IMR-90 (cell line): ENCODE data around the gene IP6K1. TPM values are rescaled to one million over a fixed set of nuclear protein-coding genes. Genes with fewer than 3 reads are reported as not detected.
A peak's percentile ranks its signal among the peaks of the same experiment; 100 is the strongest.

Experiments used
- ATAC-seq: fragments of 200-7000 bp; cut with Tn5 transposase; 2 replicates; pipeline ENCODE4 v1.9.1; 2020; ENCODE audit warnings: low read depth, mild to moderate bottlenecking, moderate library complexity
- BruUV-seq: library from RNA; stranded (reverse); fragments of 400-500 nt; replicated peaks from 2 replicates; lab custom pipeline; 2021; lab: Mats Ljungman, UMichigan
- CTCF ChIA-PET: fragments of 300-600 bp; formaldehyde crosslinking; extraction: SDS; loops from one replicate; lab custom pipeline; 2021; ENCODE audit warnings: antibody characterized with exemption; lab: Yijun Ruan, JAX
- POLR2A ChIA-PET: fragments of 300-600 bp; sonication (Branson Sonifier 250); formaldehyde crosslinking; loops from one replicate; lab custom pipeline; 2022; ENCODE audit warnings: antibody characterized with exemption; ENCODE audit not compliant: unreplicated experiment; lab: Charles Lee
- DNase-seq: peaks from one replicate; pipeline ENCODE4 v3.0.0; 2013
- H2AFZ ChIP-seq: replicated peaks from 2 replicates; pipeline ENCODE3; 2013; ENCODE audit warnings: low read length, mild to moderate bottlenecking; ENCODE audit not compliant: poor library complexity
- H2AK5ac ChIP-seq: 2 replicates; pipeline ENCODE4 v1.6.1; 2013; ENCODE audit warnings: low read depth, low read length, inconsistent platforms
- H2AK9ac ChIP-seq: replicated peaks from 2 replicates; pipeline ENCODE3; 2013; ENCODE audit warnings: mild to moderate bottlenecking, low read depth, low read length, moderate library complexity; ENCODE audit not compliant: poor library complexity
- H2BK120ac ChIP-seq: 2 replicates; pipeline ENCODE4 v1.6.1; 2013; ENCODE audit warnings: low read depth, low read length, inconsistent platforms
- H2BK15ac ChIP-seq: 3 replicates; pipeline ENCODE4 v1.6.1; 2013; ENCODE audit warnings: low read depth, low read length, inconsistent platforms
- H2BK20ac ChIP-seq: 2 replicates; pipeline ENCODE4 v1.6.1; 2013; ENCODE audit warnings: low read depth, mild to moderate bottlenecking, inconsistent platforms, low read length, moderate library complexity
- H2BK5ac ChIP-seq: 2 replicates; pipeline ENCODE4 v1.6.1; 2013; ENCODE audit warnings: mild to moderate bottlenecking, low read depth, low read length, inconsistent platforms; ENCODE audit not compliant: poor library complexity, severe bottlenecking
- H3K14ac ChIP-seq: replicated peaks from 2 replicates; pipeline ENCODE4 v1.6.1; 2013; ENCODE audit warnings: low read depth, low read length, inconsistent platforms
- H3K18ac ChIP-seq: 2 replicates; pipeline ENCODE4 v1.6.1; 2013; ENCODE audit warnings: low read depth, low read length, control low read depth
- H3K23ac ChIP-seq: 2 replicates; pipeline ENCODE4 v1.6.1; 2013; ENCODE audit warnings: low read depth, low read length, inconsistent platforms
- H3K27ac ChIP-seq: 2 replicates; pipeline ENCODE4 v1.5.1; 2013; ENCODE audit warnings: mild to moderate bottlenecking, control low read depth, low read length; ENCODE audit not compliant: insufficient read depth
- H3K27me3 ChIP-seq: 2 replicates; pipeline ENCODE4 v1.6.1; 2013; ENCODE audit warnings: low read length; ENCODE audit not compliant: control insufficient read depth, insufficient read depth
- H3K36me3 ChIP-seq: 2 replicates; pipeline ENCODE4 v1.6.1; 2013; ENCODE audit warnings: low read length, mixed read lengths; ENCODE audit not compliant: control insufficient read depth, insufficient read depth
- H3K4ac ChIP-seq: 2 replicates; pipeline ENCODE4 v1.6.1; 2013; ENCODE audit warnings: low read depth, low read length, inconsistent platforms
- H3K4me1 ChIP-seq: 2 replicates; pipeline ENCODE4 v1.6.1; 2013; ENCODE audit warnings: low read length, mixed read lengths; ENCODE audit not compliant: control insufficient read depth, insufficient read depth
- H3K4me2 ChIP-seq: 2 replicates; pipeline ENCODE4 v1.6.1; 2013; ENCODE audit warnings: low read depth, mild to moderate bottlenecking, control low read depth, low read length, moderate library complexity
- H3K4me3 ChIP-seq: 2 replicates; pipeline ENCODE4 v1.5.1; 2013; ENCODE audit warnings: low read depth, mild to moderate bottlenecking, control low read depth, low read length, moderate library complexity; ENCODE audit not compliant: insufficient read depth
- H3K56ac ChIP-seq: 2 replicates; pipeline ENCODE4 v1.6.1; 2013; ENCODE audit warnings: low read length, inconsistent platforms; ENCODE audit not compliant: insufficient read depth; ENCODE audit errors: extremely low read depth
- H3K79me1 ChIP-seq, 2 experiments: 2 replicates each; pipeline ENCODE4 v1.6.1; 2013; ENCODE audit warnings: low read length in 2 of 2, inconsistent platforms in 1 of 2, low read depth in 1 of 2
- H3K9ac ChIP-seq: 2 replicates; pipeline ENCODE4 v1.6.1; 2013; ENCODE audit warnings: low read depth, low read length, control low read depth
- H3K9me1 ChIP-seq: 2 replicates; pipeline ENCODE4 v1.6.1; 2013; ENCODE audit warnings: low read length, inconsistent platforms; ENCODE audit not compliant: insufficient read depth
- H3K9me3 ChIP-seq: 2 replicates; pipeline ENCODE4 v1.6.1; 2013; ENCODE audit warnings: low read length; ENCODE audit not compliant: control insufficient read depth, insufficient read depth
- H4K20me1 ChIP-seq: 2 replicates; pipeline ENCODE4 v1.6.1; 2013; ENCODE audit warnings: low read length, inconsistent platforms; ENCODE audit not compliant: insufficient read depth
- H4K5ac ChIP-seq: 2 replicates; pipeline ENCODE4 v1.6.1; 2013; ENCODE audit warnings: mild to moderate bottlenecking, low read depth, low read length, control low read depth
- H4K8ac ChIP-seq, 2 experiments: 2 replicates each; pipeline ENCODE4 v1.6.1; 2013; ENCODE audit warnings: low read depth in 2 of 2, low read length in 2 of 2, control low read depth in 1 of 2, inconsistent platforms in 1 of 2
- H4K91ac ChIP-seq: 2 replicates; pipeline ENCODE4 v1.6.1; 2013; ENCODE audit warnings: low read depth, low read length, inconsistent platforms; ENCODE audit not compliant: insufficient read depth
- MAZ ChIP-seq: IDR thresholded peaks from 2 replicates; pipeline ENCODE4 v1.6.1; 2012; ENCODE audit warnings: low read depth, mild to moderate bottlenecking, low read length, improper control_type of control experiment, moderate library complexity, borderline replicate concordance
- MXI1 ChIP-seq: IDR thresholded peaks from 2 replicates; pipeline ENCODE4 v1.6.1; 2012; ENCODE audit warnings: low read depth, mild to moderate bottlenecking, low read length, moderate library complexity, borderline replicate concordance
- POLR2A ChIP-seq: IDR thresholded peaks from 2 replicates; pipeline ENCODE4 v1.6.1; 2012; ENCODE audit warnings: mild to moderate bottlenecking, low read depth, low read length
- WGBS, 2 experiments: methylation state at CpG; one replicate each; pipeline versions ENCODE4 v1.1.5 to v1.1.7; 2013; ENCODE audit warnings: missing lambda C conversion rate in 2 of 2; ENCODE audit not compliant: insufficient read length in 1 of 2; ENCODE audit errors: extremely low coverage in 2 of 2; 5-methylcytosine and 5-hydroxymethylcytosine counted together
- dilution Hi-C: fragments of 300-500 bp; cut with HindIII; formaldehyde crosslinking; loops from one replicate; pipeline ENCODE4 v1.14.3; 2018; ENCODE audit warnings: low sequenced_read_pairs; ENCODE audit not compliant: unreplicated experiment
- in situ Hi-C: fragments of 300-500 bp; cut with MboI; formaldehyde crosslinking; loops from 3 replicates; pipeline ENCODE4 v1.14.3; 2019; ENCODE audit warnings: low sequenced_read_pairs, inconsistent platforms, mixed read lengths
- intact Hi-C: fragments of 100-400 bp; cut with micrococcal nuclease; formaldehyde crosslinking; loops from 2 replicates; pipeline ENCODE4 v1.10.0; 2022
- polyA plus RNA-seq, 3 experiments: library from polyadenylated mRNA; depleted of rRNA; stranded (reverse); fragments of >200 nt; gene quantifications; 2 replicates each; pipeline ENCODE4 v1.2.3, GENCODE V29; 2012; ENCODE audit warnings: low replicate concordance in 1 of 3
- total RNA-seq: library from RNA; depleted of rRNA; stranded (reverse); fragments of >200 nt; gene quantifications from 2 replicates; pipeline ENCODE4 v1.2.3, GENCODE V29; 2012

IP6K1 gene
- total and polyA plus RNA-seq, 2 of the 4 experiments (the other 2 are of a cell fraction): 28.3 to 28.7 TPM

DNA sequence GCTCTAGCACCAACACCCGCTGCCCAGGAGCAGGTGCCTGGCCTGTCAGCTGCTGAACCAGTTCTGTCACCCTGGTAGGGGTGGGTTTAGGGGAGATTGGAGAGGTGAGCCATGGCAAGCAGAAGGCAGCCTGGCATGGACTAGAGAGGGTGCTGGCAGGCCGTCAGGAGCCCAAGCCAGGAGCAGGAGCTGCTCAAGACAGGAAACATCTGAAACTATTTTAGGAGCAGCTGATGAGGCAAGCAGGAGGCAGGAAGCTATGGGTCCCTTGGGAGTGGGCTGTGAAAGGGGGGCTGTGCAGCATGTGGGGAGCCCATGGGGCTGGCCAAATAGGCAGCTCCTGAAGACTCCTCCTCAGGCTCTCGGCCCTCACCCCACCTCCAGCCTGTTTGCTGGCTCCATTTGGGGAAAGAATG is 19.0 kb upstream of the IP6K1 start:
- in situ Hi-C loops (no loop called here), dilution Hi-C loops (no loop called here), intact Hi-C loops (no loop called here)
- peaks cover 32% of the 10 kb centered on the region for H3K4me1 ChIP-seq
- no peak overlapping the region for H2BK5ac ChIP-seq
- H3K4me3 ChIP-seq: no peak overlapping the region
- H3K23ac ChIP-seq: no peak overlapping the region
- DNase-seq (peak; percentile 56), ATAC-seq (0 out of 2 replicates have a peak, but pooled peaks have one; percentile 0)
- no peak overlapping the region for H3K14ac ChIP-seq
- no peaks in the 10 kb centered on the region for H3K27me3 ChIP-seq
- H4K5ac ChIP-seq: 0 out of 2 replicates have a peak overlapping the region, but pooled peaks have one; percentile 9
- no peak overlapping the region; the same call in 1 of the 2 replicates for H4K91ac ChIP-seq
- no TSS peak for BruUV-seq
- CTCF ChIA-PET: interaction anchor here (4.6 kb wide), 1 partner anchor 35 kb away, joined by 33 read pairs; no protein-coding TSS in a partner anchor
- H3K18ac ChIP-seq: no peak overlapping the region; the same call in 1 of the 2 replicates
- no peak overlapping the region; the same call in 1 of the 2 replicates for H3K4me2 ChIP-seq
- no peaks in the 10 kb centered on the region for H4K20me1 ChIP-seq
- POLR2A ChIA-PET: interaction anchor here (0.8 kb wide), 1 partner anchor 33 kb away, joined by 3 read pairs; no protein-coding TSS in a partner anchor
- no peaks in the 10 kb centered on the region for H3K9me3 ChIP-seq
- H3K9me1 ChIP-seq: peaks cover 7% of the 10 kb centered on the region; the same call in 1 of the 2 replicates
- H3K4ac ChIP-seq: peak overlapping the region; percentile 48; the same call in 1 of the 2 replicates
- peaks cover 0 to 9% of the 10 kb centered on the region in 2 experiments; a peak in 1 of 4 replicates for H3K79me1 ChIP-seq
- no peak overlapping the region for H2BK120ac ChIP-seq
- no peak overlapping the region for H3K9ac ChIP-seq
- H4K8ac ChIP-seq: no peak overlapping the region
- peaks cover 15% of the 10 kb centered on the region for H3K36me3 ChIP-seq
- peak overlapping the region; percentile 75 for H2AK9ac ChIP-seq
- peak overlapping the region; percentile 51 for H2AK5ac ChIP-seq
- WGBS, 2 experiments: no CpG with 5 or more reads among the region's 3 CpGs
- no peak overlapping the region for H3K56ac ChIP-seq
- no peak overlapping the region for H2BK15ac ChIP-seq
- H3K27ac ChIP-seq: peak overlapping the region; percentile 36; the same call in 1 of the 2 replicates
- no peak overlapping the region for H2BK20ac ChIP-seq
- no peak overlapping the region for H2AFZ ChIP-seq
- no peak for TF ChIP-seq MAZ
- no peak for TF ChIP-seq MXI1
- TF ChIP-seq POLR2A: no peak
